Activated CD4-positive, CD25-positive, alpha-beta regulatory T cell (primary cell): ENCODE measurements around the gene MAST2.
"Not testable (repeated sequence)": the region's sequence is repeated elsewhere in the genome, so short reads cannot be mapped to it uniquely, and the experiment has no call there.

Source experiments
- DNase-seq, 4 experiments: peaks; one replicate each; lab custom pipeline; 2025; lab: John Stamatoyannopoulos, UW

The MAST2 gene

GRCh38 chr1:46021046-46021996, 217.9 kb downstream of the MAST2 start:
- DNase-seq, result no peak

DNA sequence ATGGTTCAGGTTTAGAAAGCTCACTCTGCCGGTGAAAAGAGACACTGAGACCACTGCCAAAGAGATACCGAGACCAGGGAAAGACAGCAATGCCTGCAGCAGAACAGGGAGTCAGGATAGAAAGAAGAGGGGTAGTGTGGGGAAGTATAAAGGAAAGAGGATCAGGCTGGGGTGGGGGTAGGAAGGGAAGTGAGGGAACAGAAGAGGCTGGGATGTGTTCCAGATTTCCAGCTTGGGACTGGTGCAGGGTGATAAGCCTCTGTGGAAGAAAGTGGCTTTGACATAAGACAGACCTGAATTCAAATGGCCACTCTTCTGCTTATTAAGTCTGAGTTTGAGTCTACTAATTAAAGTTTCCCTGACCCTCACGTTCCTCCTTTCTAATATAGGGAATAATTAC, 223.1 kb downstream of the MAST2 start:
- DNase-seq, result no peak

DNA sequence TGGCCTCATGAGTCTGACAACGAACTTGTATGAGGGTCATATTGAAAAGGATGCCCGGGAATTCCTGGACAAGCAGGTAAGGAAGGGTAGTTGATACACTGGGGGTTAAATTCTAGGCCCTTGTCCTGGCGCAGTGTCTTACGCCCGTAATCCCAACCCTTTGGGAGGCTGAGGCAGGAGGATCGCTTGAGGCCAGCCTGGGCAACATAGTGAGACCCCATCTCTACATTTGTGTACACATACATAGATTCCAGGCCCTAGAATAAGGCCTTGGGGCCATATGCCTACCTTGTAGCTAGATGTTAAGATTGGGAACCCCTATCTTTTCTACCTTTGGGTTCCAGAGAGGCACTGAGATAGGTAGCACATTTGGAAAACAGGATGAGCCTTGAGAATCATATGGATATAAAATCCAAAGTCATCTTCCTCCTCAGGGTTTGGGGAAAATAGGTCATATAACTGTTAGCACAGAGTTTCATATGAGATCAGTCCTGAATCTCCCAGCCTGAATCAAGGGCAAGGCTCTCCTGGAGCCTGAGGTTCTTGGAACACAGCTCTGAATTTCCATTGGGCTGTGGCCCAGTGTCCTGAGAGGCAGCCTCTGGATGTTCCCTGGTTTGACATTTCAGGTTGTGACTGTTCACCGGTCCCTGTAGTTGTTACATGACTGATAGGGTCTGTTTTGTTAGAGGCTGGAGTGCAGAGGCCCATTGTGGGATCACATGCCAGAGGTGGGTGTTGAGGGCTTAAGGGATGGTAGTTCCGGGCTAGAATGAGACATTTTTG, 224.6 kb downstream of the MAST2 start:
- DNase-seq, result no peak

GRCh38 chr1:46030074-46030870, 226.9 kb downstream of the MAST2 start:
- no peak for DNase-seq

DNA sequence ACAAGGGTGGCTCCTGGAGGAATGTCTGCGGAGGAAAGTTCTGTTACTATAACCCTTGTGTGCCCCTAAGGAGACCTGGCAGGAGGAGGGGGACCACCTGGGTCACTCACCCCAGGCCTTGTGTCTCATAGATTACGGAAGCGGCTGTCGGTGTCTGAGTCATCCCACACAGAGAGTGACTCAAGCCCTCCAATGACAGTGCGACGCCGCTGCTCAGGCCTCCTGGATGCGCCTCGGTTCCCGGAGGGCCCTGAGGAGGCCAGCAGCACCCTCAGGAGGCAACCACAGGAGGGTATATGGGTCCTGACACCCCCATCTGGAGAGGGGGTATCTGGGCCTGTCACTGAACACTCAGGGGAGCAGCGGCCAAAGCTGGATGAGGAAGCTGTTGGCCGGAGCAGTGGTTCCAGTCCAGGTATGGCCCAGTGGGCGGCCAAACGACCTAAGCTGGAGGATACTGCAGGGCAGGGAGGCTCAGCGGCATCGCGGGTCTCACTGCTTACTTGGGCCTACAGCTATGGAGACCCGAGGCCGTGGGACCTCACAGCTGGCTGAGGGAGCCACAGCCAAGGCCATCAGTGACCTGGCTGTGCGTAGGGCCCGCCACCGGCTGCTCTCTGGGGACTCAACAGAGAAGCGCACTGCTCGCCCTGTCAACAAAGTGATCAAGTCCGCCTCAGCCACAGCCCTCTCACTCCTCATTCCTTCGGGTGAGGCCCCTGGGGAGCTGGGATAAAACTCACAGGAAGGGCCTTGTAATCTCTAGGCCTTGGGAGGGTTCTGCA, 227.7 kb downstream of the MAST2 start:
- no peak for DNase-seq

- DNase-seq, result no peak
Observed at GRCh38 chr1:46034601-46035516, 231.4 kb downstream of the MAST2 start.

GRCh38 chr1:46036894-46037839, 233.8 kb downstream of the MAST2 start:
- DNase-seq, result peak; percentile 70 to 81 (median 80)

GRCh38 chr1:46039571-46040052, 236.2 kb downstream of the MAST2 start:
- no peak for DNase-seq

DNA sequence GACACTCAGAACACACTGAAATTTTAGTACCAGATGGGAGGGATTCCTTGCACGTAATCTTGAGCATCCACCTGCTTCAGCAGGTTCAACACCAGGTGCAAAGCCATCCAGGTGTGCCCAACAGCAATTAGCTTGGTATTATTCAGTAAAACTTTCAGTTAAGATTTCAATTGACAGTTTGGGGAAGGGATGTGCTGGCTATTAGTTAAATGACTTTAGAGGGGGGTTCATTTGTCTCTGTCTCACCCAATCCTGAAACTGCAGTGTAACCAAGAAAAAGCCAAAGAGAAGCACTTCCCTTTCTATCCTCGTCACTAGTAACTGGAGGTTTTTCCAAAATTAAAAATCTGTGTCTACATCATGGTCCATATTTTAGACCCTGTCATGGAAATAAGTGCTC, 238.1 kb downstream of the MAST2 start:
- no peak for DNase-seq

- DNase-seq, result no peak
Observed at GRCh38 chr1:46041974-46042373, 238.6 kb downstream of the MAST2 start.

- DNase-seq, result no peak
Observed at GRCh38 chr1:46043458-46044017, 240.1 kb downstream of the MAST2 start.

DNA sequence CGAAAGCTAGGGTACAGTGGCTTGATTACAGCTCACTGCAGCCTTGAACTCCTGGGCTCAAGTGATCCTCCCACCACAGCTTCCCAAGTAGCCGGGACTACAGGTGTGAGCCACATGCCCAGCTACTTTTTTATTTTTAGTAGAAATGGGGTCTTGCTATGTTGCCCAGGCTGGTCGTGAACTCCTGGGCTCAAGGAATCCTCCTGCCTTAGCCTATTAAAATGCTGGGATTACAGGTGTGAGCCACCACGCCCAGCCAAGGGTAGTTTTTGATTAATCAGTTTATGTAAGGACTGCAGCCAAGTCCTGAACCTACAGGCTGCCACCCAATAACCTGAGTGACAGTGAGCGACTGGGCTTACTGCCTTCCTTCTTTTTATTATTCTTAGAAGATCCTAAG, 240.7 kb downstream of the MAST2 start:
- DNase-seq, result no peak

GRCh38 chr1:46053734-46054133, 250.3 kb downstream of the MAST2 start:
- no peak for DNase-seq

DNA sequence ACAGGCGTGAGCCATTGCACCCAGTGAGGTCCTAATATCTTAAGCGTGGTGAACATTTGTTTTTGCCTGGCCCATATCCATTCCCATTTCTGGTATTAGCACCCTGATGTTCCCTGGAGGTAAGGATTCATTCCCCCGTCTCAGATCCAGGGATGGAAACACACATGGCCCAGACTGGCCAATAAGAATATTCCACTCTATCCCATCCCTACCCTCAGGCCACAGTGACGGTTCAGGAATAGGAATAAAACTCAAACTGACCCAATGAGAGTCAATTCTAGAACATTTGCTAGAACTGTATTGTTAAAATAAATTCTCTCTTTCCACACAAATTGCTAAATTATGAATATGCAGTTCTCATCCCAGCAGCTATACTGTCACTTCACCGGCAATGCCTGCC, 252.9 kb downstream of the MAST2 start:
- no peak for DNase-seq

DNA sequence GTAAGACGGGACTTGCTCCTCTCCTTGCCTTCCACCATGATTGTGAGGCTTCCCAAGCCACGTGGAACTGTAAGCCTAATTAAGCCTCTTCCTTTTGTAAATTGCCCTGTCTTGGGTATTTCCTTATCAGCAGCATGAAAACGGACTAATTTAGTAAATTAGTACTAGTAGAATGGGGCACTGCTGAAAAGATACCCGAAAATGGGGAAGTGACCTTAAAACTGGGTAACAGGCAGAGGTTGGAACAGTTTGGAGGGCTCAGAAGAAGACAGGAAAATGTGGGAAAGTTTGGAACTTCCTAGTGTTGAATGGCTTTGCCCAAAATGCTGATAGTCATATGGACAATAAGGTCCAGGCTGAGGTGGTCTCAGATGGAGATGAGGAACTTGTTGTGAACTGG, 253.8 kb downstream of the MAST2 start:
- not testable (repeated sequence) for DNase-seq

DNA sequence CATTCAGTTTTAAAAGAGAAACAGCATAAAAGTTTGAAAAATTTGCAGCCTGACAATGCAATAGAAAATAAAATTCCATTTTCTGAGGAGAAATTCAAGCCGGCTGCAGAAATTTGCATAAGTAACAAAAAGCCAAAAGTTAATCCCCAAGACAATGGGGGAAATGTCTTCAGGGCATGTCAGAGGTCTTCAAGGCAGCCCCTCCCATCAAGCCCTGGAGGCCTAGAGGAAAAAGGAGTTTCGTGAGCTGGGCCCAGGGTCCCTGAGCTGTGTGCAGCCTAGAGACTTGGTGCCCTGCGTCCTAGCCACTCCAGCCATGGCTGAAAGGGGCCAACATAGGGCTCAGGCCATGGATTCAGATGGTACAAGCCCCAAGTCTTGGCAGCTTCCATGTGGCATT, 254.4 kb downstream of the MAST2 start:
- DNase-seq, result no peak

- DNase-seq, result no peak
Observed at GRCh38 chr1:46058936-46059335, 255.5 kb downstream of the MAST2 start.

GRCh38 chr1:46061146-46061545, 257.7 kb downstream of the MAST2 start:
- no peak for DNase-seq
